Muscle layer of duodenum (tissue), 2 donors: ENCODE results near the gene TCF7L1.
A peak's percentile ranks its signal among the peaks of the same experiment; 100 is the strongest.
"Not testable (repeated sequence)": the region's sequence is repeated elsewhere in the genome, so short reads cannot be mapped to it uniquely, and the experiment has no call there.

Experiments used
- H3K27ac ChIP-seq: one replicate; pipeline ENCODE4 v1.7.0; 2013; ENCODE audit warnings: mild to moderate bottlenecking, low read length
- H3K27me3 ChIP-seq: one replicate; pipeline ENCODE4 v1.7.0; 2013; ENCODE audit warnings: low read depth, mild to moderate bottlenecking, control low read depth, low read length
- H3K36me3 ChIP-seq, 2 donors: one replicate each; pipeline ENCODE4 v1.7.0; 2013; ENCODE audit warnings: low read length in 2 of 2, control low read depth in 1 of 2, mild to moderate bottlenecking in 1 of 2; ENCODE audit not compliant: insufficient read depth in 2 of 2, control insufficient read depth in 1 of 2
- H3K4me1 ChIP-seq, 2 donors: one replicate each; pipeline ENCODE4 v1.7.0; 2013; ENCODE audit warnings: low read length in 2 of 2, mild to moderate bottlenecking in 2 of 2, control low read depth in 1 of 2, moderate library complexity in 1 of 2; ENCODE audit not compliant: insufficient read depth in 2 of 2, control insufficient read depth in 1 of 2
- H3K4me3 ChIP-seq, 2 donors: one replicate each; pipeline ENCODE4 v1.7.0; 2013; ENCODE audit warnings: low read length in 2 of 2, low read depth in 1 of 2, mild to moderate bottlenecking in 1 of 2
- H3K9me3 ChIP-seq, 2 donors: one replicate each; pipeline ENCODE4 v1.7.0; 2013; ENCODE audit warnings: low read length in 2 of 2, control low read depth in 1 of 2, mild to moderate bottlenecking in 1 of 2; ENCODE audit not compliant: control insufficient read depth in 1 of 2
- donor health status: healthy.

The TCF7L1 gene

GRCh38 chr2:85330839-85331636, 197.8 kb downstream of the TCF7L1 start:
- no peak overlapping the region for H3K4me3 ChIP-seq
- H3K27me3 ChIP-seq = no peaks in the 10 kb centered on the region
- H3K27ac ChIP-seq = no peak overlapping the region
- no peaks in the 10 kb centered on the region for H3K36me3 ChIP-seq
- no peaks in the 10 kb centered on the region for H3K9me3 ChIP-seq
- peaks cover 6 to 13% of the 10 kb centered on the region in 2 donors for H3K4me1 ChIP-seq

- not testable (repeated sequence) for H3K4me3 ChIP-seq, H3K27me3 ChIP-seq, H3K36me3 ChIP-seq, H3K4me1 ChIP-seq, H3K9me3 ChIP-seq, H3K27ac ChIP-seq
Measured at GRCh38 chr2:85333877-85334276, 200.7 kb downstream of the TCF7L1 start.

GRCh38 chr2:85334928-85335327, 201.7 kb downstream of the TCF7L1 start:
- Histone ChIP-seq H3K36me3 (no peaks in the 10 kb centered on the region), H3K4me1 (no peaks in the 10 kb centered on the region), H3K9me3 (no peaks in the 10 kb centered on the region), H3K27ac (no peak overlapping the region), H3K4me3 (no peak overlapping the region), H3K27me3 (no peaks in the 10 kb centered on the region)

GRCh38 chr2:85340034-85340892, 207.1 kb downstream of the TCF7L1 start:
- H3K27me3 ChIP-seq = no peaks in the 10 kb centered on the region
- H3K4me1 ChIP-seq = no peaks in the 10 kb centered on the region
- no peak overlapping the region for H3K27ac ChIP-seq
- no peaks in the 10 kb centered on the region for H3K9me3 ChIP-seq
- H3K36me3 ChIP-seq = peaks cover 3 to 18% of the 10 kb centered on the region in 2 donors
- H3K4me3 ChIP-seq = no peak overlapping the region

GRCh38 chr2:85341269-85342029, 208.3 kb downstream of the TCF7L1 start:
- no peaks in the 10 kb centered on the region for H3K27me3 ChIP-seq
- H3K9me3 ChIP-seq = no peaks in the 10 kb centered on the region
- peaks cover 15 to 30% of the 10 kb centered on the region in 2 donors for H3K36me3 ChIP-seq
- H3K27ac ChIP-seq = no peak overlapping the region
- H3K4me3 ChIP-seq = no peak overlapping the region
- no peaks in the 10 kb centered on the region for H3K4me1 ChIP-seq

- no peaks in the 10 kb centered on the region for H3K9me3 ChIP-seq
- H3K4me3 ChIP-seq = no peak overlapping the region
- H3K27ac ChIP-seq = no peak overlapping the region
- H3K27me3 ChIP-seq = no peaks in the 10 kb centered on the region
- H3K36me3 ChIP-seq = peaks cover 20 to 30% of the 10 kb centered on the region in 2 donors
- H3K4me1 ChIP-seq = no peaks in the 10 kb centered on the region
Measured at GRCh38 chr2:85342156-85342555, 209.0 kb downstream of the TCF7L1 start.

GRCh38 chr2:85343207-85343895, 210.2 kb downstream of the TCF7L1 start:
- not testable (repeated sequence) for H3K4me1 ChIP-seq, H3K27me3 ChIP-seq, H3K4me3 ChIP-seq, H3K9me3 ChIP-seq, H3K27ac ChIP-seq
- H3K36me3 ChIP-seq = peaks cover 20 to 39% of the 10 kb centered on the region in 2 donors

- Histone ChIP-seq H3K27me3 (no peaks in the 10 kb centered on the region), H3K27ac (no peak overlapping the region), H3K9me3 (no peaks in the 10 kb centered on the region), H3K4me3 (no peak overlapping the region), H3K4me1 (no peaks in the 10 kb centered on the region), H3K36me3 (peaks cover 26 to 44% of the 10 kb centered on the region in 2 donors)
Measured at GRCh38 chr2:85344356-85344954, 211.3 kb downstream of the TCF7L1 start.

GRCh38 chr2:85347599-85347998, 214.4 kb downstream of the TCF7L1 start:
- no peak overlapping the region for H3K4me3 ChIP-seq
- H3K27ac ChIP-seq = no peak overlapping the region
- no peaks in the 10 kb centered on the region for H3K27me3 ChIP-seq
- H3K36me3 ChIP-seq = peaks cover 37 to 62% of the 10 kb centered on the region in 2 donors
- no peaks in the 10 kb centered on the region for H3K9me3 ChIP-seq
- peaks cover 0 to 1% of the 10 kb centered on the region in 2 donors for H3K4me1 ChIP-seq

GRCh38 chr2:85353876-85354285, 220.7 kb downstream of the TCF7L1 start:
- peak overlapping the region; percentile 97 to 99 for H3K4me3 ChIP-seq
- H3K4me1 ChIP-seq = peaks cover 5 to 27% of the 10 kb centered on the region in 2 donors
- H3K27me3 ChIP-seq = no peaks in the 10 kb centered on the region
- H3K9me3 ChIP-seq = no peaks in the 10 kb centered on the region
- H3K27ac ChIP-seq = peak overlapping the region; percentile 98
- H3K36me3 ChIP-seq = peaks cover 24 to 36% of the 10 kb centered on the region in 2 donors
